Neutrophil (primary cell): ENCODE results near the gene VPS8.

ENCODE experiments used
- H3K27ac ChIP-seq: fragments of 200-600 bp; sonication (generic); 2 replicates; pipeline ENCODE4 v1.5.1; 2016; ENCODE audit warnings: mild to moderate bottlenecking, moderate library complexity
- H3K27me3 ChIP-seq: fragments of 200-600 bp; sonication (generic); 2 replicates; pipeline ENCODE4 v1.6.0; 2016; ENCODE audit warnings: mild to moderate bottlenecking
- H3K36me3 ChIP-seq: fragments of 200-600 bp; sonication (generic); 2 replicates; pipeline ENCODE4 v1.5.1; 2017
- H3K4me1 ChIP-seq, 2 experiments: fragments of 200-600 bp in 1 of 2; sonication (generic) in 1 of 2; 1 replicate in 1 of 2; 2 replicates in 1 of 2; pipeline versions ENCODE4 v1.5.1 to v1.6.1; 2013 to 2016; ENCODE audit warnings: low read depth in 1 of 2, low read length in 1 of 2, mild to moderate bottlenecking in 1 of 2, moderate library complexity in 1 of 2; ENCODE audit not compliant: control insufficient read depth in 1 of 2, insufficient read depth in 1 of 2
- H3K4me3 ChIP-seq, 2 experiments: fragments of 200-600 bp in 1 of 2; sonication (generic) in 1 of 2; 1 replicate in 1 of 2; 2 replicates in 1 of 2; pipeline ENCODE4 v1.5.1; 2013 to 2016; ENCODE audit warnings: low read depth in 1 of 2, low read length in 1 of 2, mild to moderate bottlenecking in 1 of 2, moderate library complexity in 1 of 2
- H3K9me3 ChIP-seq: fragments of 200-600 bp; sonication (generic); 2 replicates; pipeline ENCODE4 v1.5.1; 2016
- CTCF ChIP-seq: fragments of 200-600 bp; sonication (generic); IDR thresholded peaks from 2 replicates; pipeline ENCODE4 v1.5.1; 2016; ENCODE audit warnings: antibody characterized with exemption

VPS8 gene

GRCh38 chr3:185069037-185070030, 257.4 kb downstream of the VPS8 start:
- Histone ChIP-seq H3K4me3 (no peak overlapping the region), H3K27me3 (no peaks in the 10 kb centered on the region), H3K9me3 (no peaks in the 10 kb centered on the region), H3K27ac (no peak overlapping the region), H3K4me1 (no peaks in the 10 kb centered on the region), H3K36me3 (no peaks in the 10 kb centered on the region)
- no peak for TF ChIP-seq CTCF

GRCh38 chr3:185070491-185071286, 258.7 kb downstream of the VPS8 start:
- Histone ChIP-seq H3K4me3 (no peak overlapping the region), H3K27me3 (no peaks in the 10 kb centered on the region), H3K36me3 (no peaks in the 10 kb centered on the region), H3K27ac (no peak overlapping the region), H3K4me1 (no peaks in the 10 kb centered on the region), H3K9me3 (no peaks in the 10 kb centered on the region)
- TF ChIP-seq CTCF: no peak

- TF ChIP-seq CTCF: no peak
- Histone ChIP-seq H3K4me1 (no peaks in the 10 kb centered on the region), H3K27me3 (no peaks in the 10 kb centered on the region), H3K4me3 (no peak overlapping the region), H3K27ac (no peak overlapping the region), H3K36me3 (no peaks in the 10 kb centered on the region), H3K9me3 (no peaks in the 10 kb centered on the region)
Observed at GRCh38 chr3:185071287-185071800, 259.4 kb downstream of the VPS8 start.

- Histone ChIP-seq H3K27me3 (no peaks in the 10 kb centered on the region), H3K4me3 (no peak overlapping the region), H3K36me3 (no peaks in the 10 kb centered on the region), H3K4me1 (no peaks in the 10 kb centered on the region), H3K9me3 (no peaks in the 10 kb centered on the region), H3K27ac (no peak overlapping the region)
- no peak for TF ChIP-seq CTCF
Observed at GRCh38 chr3:185075547-185075946, 263.6 kb downstream of the VPS8 start.

GRCh38 chr3:185076219-185076618, 264.3 kb downstream of the VPS8 start:
- no peak for TF ChIP-seq CTCF
- Histone ChIP-seq H3K27me3 (no peaks in the 10 kb centered on the region), H3K36me3 (no peaks in the 10 kb centered on the region), H3K27ac (no peak overlapping the region), H3K9me3 (no peaks in the 10 kb centered on the region), H3K4me1 (no peaks in the 10 kb centered on the region), H3K4me3 (no peak overlapping the region)
